ENCODE measurements around the gene NDC80. TPM values are rescaled to one million over a fixed set of nuclear protein-coding genes. Genes with fewer than 3 reads are reported as not detected.
"Not testable (repeated sequence)": the region's sequence is repeated elsewhere in the genome, so short reads cannot be mapped to it uniquely, and the experiment has no call there.

The NDC80 gene
- total RNA-seq, 1 donor from 2014 or later, result 42.6 TPM

DNA sequence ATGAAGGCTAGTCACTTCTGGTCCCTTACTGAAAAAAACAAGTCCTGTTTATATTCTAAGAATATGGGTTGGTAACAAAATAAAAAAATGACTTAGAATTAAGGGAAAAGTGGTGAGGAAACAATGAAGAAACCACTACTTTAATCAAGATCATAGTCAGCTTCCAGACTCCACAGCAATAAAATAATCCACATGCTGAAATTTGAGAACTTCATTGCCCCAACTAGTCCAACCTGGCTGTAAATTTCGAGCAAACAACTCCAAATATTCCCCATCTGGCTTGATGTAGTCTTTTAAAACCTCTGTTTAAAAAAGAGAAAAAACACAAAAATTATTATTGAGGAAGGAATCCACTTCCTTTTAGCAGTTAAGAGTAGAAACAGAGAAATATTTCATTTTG is 32.5 kb upstream of the NDC80 start:
- no peak overlapping the region for H3K27ac Mint-ChIP-seq
- no peaks in the 10 kb centered on the region for H3K27me3 Mint-ChIP-seq (ENCODE audit: insufficient read depth)
- H3K36me3 Mint-ChIP-seq (ENCODE audit: low read depth), result peaks cover 23% of the 10 kb centered on the region
- no peaks in the 10 kb centered on the region for H3K4me1 Mint-ChIP-seq (ENCODE audit: low read depth)
- DNase-seq (ENCODE audit: low spot score), result no peak
- intact Hi-C loops (cut with micrococcal nuclease), result no loop called here
- H3K4me3 Mint-ChIP-seq, result no peak overlapping the region
- no peaks in the 10 kb centered on the region for H3K9me3 Mint-ChIP-seq

DNA sequence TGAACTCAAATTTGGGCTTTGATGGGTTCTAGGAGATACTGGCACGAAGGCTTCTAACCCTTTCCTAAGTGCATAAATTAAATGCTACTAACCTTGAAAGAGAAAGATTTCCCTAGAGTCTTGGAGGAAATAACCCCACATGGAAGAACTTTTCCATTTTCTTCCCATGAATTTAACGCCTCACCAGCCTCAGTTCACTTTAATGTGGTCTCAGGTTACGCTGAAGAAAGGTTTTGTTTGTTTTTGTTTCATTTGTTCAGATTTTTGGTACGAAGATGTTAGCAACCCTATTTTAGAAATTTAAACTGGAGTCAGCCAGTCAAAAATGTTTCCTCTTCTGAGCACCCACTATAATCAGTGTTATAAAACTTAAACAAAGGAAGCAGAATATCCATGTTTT is 30.8 kb upstream of the NDC80 start:
- intact Hi-C loops (cut with micrococcal nuclease), result no loop called here

DNA sequence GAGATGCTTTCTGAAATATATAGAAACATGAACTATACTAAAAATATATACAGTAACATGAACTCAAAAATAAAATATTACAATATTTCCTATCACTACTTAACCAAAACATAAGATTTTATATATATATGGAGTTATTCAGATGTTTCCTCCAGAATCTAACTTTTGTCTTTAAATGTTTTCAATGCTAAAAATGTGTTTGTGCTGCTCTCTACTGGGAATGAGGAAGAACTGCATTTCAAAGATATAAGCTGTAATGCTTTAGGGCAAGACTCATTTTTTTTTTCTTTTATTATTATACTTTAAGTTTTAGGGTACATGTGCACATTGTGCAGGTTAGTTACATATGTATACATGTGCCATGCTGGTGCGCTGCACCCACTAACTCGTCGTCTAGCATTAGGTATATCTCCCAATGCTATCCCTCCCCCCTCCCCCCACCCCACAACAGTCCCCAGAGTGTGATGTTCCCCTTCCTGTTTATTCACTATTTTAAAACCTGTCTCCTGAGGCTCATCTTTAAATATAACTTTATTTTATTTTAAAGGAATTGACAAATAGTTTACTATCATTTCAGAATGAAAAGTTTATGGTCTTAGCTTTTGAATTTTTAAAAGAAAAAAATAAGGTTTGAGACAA is 29.3 kb upstream of the NDC80 start:
- intact Hi-C loops (cut with micrococcal nuclease), result loop anchor here (1.0 to 2.0 kb wide), 2 partner anchors 205 to 1677 kb away; no protein-coding TSS in a partner anchor
- H3K4me3 Mint-ChIP-seq; H3K27me3 Mint-ChIP-seq (ENCODE audit: insufficient read depth); H3K27ac Mint-ChIP-seq; H3K36me3 Mint-ChIP-seq (ENCODE audit: low read depth); H3K9me3 Mint-ChIP-seq; DNase-seq (ENCODE audit: low spot score); H3K4me1 Mint-ChIP-seq (ENCODE audit: low read depth): not testable (repeated sequence)

More for the DNA sequence above, 30.8 kb upstream of the NDC80 start:
- no peaks in the 10 kb centered on the region for H3K27me3 Mint-ChIP-seq (ENCODE audit: insufficient read depth)
- H3K9me3 Mint-ChIP-seq, result no peaks in the 10 kb centered on the region
- no peak overlapping the region for H3K4me3 Mint-ChIP-seq
- H3K27ac Mint-ChIP-seq, result no peak overlapping the region
- no peak for DNase-seq (ENCODE audit: low spot score)
- H3K4me1 Mint-ChIP-seq (ENCODE audit: low read depth), result no peaks in the 10 kb centered on the region
- peaks cover 14% of the 10 kb centered on the region for H3K36me3 Mint-ChIP-seq (ENCODE audit: low read depth)

DNA sequence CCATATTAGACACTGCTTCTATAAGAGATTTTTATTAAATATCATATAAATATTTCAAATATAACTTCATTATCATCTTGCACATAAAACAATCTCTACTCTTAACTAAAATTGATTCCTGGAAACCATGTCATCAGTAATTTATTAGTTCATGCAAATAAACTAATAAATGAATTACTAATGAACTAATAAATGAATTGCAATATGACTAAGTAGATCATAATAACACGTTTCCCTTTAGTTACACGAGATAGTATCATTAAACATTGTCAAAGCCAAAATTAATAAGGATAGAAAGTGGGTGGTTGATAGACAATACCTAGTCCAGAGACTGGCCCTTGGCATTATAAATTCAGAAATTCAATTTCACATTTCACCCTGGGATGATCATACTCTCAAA is 26.2 kb upstream of the NDC80 start:
- Mint-ChIP-seq H3K4me1 (ENCODE audit: low read depth) (peaks cover 5% of the 10 kb centered on the region), H3K27ac (no peak overlapping the region), H3K4me3 (no peak overlapping the region), H3K36me3 (ENCODE audit: low read depth) (peaks cover 2% of the 10 kb centered on the region), H3K9me3 (no peaks in the 10 kb centered on the region), H3K27me3 (ENCODE audit: insufficient read depth) (no peaks in the 10 kb centered on the region)
- no peak for DNase-seq (ENCODE audit: low spot score)
- intact Hi-C loops (cut with micrococcal nuclease), result no loop called here

DNA sequence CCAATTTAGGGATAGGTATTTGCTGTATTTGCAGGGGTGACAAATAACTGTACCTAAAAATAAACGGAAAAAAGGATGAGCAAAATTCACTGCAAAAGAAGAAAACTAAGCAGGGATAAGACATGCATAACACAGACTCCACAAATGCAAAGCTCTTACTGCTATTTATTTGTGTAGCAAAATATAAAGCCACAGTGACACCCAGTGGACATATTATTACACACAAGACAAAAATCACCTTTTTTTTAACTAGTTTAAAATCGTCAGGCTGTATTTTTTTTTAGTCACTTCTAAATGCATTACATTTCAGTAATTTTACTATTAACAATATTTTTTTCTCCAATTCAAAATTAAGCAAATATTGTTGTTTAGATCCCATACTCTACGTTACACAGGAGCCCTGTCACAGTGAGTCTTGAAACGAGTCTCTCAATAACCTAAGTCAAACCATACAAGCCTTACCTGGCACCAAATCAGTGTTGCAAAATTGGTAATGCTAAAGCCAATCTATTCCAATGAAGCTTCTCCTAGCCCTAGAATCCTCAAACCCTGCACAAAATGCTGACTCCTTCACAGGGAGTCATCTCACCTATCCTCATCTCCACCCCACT is 23.8 kb upstream of the NDC80 start:
- H3K27ac Mint-ChIP-seq, result no peak overlapping the region
- peaks cover 11% of the 10 kb centered on the region for H3K36me3 Mint-ChIP-seq (ENCODE audit: low read depth)
- H3K9me3 Mint-ChIP-seq, result no peaks in the 10 kb centered on the region
- H3K4me1 Mint-ChIP-seq (ENCODE audit: low read depth), result peaks cover 5% of the 10 kb centered on the region
- H3K27me3 Mint-ChIP-seq (ENCODE audit: insufficient read depth), result no peaks in the 10 kb centered on the region
- no peak for DNase-seq (ENCODE audit: low spot score)
- intact Hi-C loops (cut with micrococcal nuclease), result loop anchor here (1.0 kb wide), 1 partner anchor 210 kb away; no protein-coding TSS in a partner anchor
- no peak overlapping the region for H3K4me3 Mint-ChIP-seq

DNA sequence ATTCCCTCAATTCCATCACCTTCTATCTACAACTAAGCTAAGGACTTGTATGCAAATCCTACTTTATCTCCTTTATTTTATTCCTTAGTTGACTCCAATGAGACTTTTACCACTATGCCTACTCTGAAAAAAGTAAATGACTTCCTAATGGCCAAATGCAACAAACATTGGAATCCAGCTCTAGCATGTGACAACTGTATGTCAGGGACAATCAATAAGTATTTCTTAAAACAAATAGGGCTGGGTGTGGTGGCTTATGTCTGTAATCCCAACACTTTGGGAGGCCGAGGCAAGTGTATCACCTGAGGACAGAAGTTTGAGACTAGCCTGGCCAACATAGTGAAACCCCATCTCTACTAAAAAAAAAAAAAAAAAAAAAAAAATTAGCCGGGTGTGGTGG is 21.9 kb upstream of the NDC80 start:
- Mint-ChIP-seq H3K4me1 (ENCODE audit: low read depth) (peaks cover 5% of the 10 kb centered on the region), H3K27ac (no peak overlapping the region), H3K9me3 (no peaks in the 10 kb centered on the region), H3K27me3 (ENCODE audit: insufficient read depth) (no peaks in the 10 kb centered on the region), H3K4me3 (no peak overlapping the region), H3K36me3 (ENCODE audit: low read depth) (peaks cover 12% of the 10 kb centered on the region)
- DNase-seq (ENCODE audit: low spot score), result no peak
- intact Hi-C loops (cut with micrococcal nuclease), result no loop called here

DNA sequence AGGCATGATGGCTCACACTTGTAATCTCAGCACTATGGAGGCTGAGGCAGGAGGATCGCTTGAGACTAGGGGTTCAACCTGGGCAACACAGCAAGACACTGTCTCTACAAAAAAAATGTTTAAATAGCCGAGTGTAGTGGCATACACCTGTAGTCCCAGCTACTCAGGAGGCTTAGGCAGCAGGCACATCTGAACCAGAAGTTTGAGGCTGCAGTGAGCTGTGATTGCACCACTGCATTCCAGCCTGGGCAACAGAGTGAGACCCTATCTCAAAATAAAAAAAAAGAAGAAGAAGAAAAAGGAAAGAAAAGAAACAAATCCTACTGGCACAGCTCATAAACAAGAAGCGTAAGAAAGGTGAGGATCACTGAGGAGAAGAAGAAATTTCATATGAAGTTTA is 19.9 kb upstream of the NDC80 start:
- no peak for DNase-seq (ENCODE audit: low spot score)
- Mint-ChIP-seq H3K9me3 (no peaks in the 10 kb centered on the region), H3K36me3 (ENCODE audit: low read depth) (peaks cover 12% of the 10 kb centered on the region), H3K4me3 (no peak overlapping the region), H3K4me1 (ENCODE audit: low read depth) (peaks cover 5% of the 10 kb centered on the region), H3K27me3 (ENCODE audit: insufficient read depth) (no peaks in the 10 kb centered on the region), H3K27ac (no peak overlapping the region)
- intact Hi-C loops (cut with micrococcal nuclease), result no loop called here

DNA sequence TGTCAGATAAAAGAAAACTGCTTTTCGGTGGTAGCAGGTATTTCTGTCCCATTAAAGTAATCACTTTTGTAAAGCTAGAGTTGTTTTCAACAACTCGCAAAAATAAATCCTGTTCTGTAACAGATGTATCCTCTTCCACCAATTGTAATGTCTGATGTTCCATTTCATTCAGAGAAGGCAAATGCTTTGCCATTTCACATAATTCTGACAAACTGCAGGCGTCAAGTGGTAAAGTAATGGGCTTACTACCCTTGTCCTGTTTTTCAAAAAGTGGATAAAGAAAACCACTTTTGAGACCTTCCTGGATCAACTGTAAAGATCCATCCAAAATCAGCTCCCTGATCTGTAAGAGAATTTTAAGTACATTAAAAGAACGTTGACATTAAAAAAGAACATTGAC is 16.7 kb upstream of the NDC80 start:
- intact Hi-C loops (cut with micrococcal nuclease), result no loop called here
- no peaks in the 10 kb centered on the region for H3K4me1 Mint-ChIP-seq (ENCODE audit: low read depth)
- DNase-seq (ENCODE audit: low spot score), result no peak
- H3K27ac Mint-ChIP-seq, result no peak overlapping the region
- no peak overlapping the region for H3K4me3 Mint-ChIP-seq
- no peaks in the 10 kb centered on the region for H3K27me3 Mint-ChIP-seq (ENCODE audit: insufficient read depth)
- no peaks in the 10 kb centered on the region for H3K9me3 Mint-ChIP-seq
- H3K36me3 Mint-ChIP-seq (ENCODE audit: low read depth), result peaks cover 12% of the 10 kb centered on the region

DNA sequence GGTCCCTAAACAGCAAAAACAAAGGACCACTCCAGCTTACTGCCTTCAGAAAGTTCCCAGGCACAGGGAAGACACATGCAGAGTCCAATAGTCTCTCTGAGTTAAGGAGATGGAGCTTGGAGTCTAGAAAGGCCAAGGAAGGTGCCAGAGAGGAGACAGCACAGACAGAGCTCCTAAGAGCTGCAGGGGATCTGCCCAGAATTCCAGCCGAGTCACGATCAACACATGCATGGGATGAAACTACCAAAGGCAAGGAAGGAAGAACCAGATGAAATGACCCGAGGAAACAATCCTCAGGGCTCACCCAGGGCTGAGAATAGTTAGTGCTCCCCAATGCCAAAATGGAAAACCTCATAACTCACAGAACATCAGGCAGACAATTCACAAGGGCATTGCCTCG is 15.5 kb upstream of the NDC80 start:
- no peak for DNase-seq (ENCODE audit: low spot score)
- Mint-ChIP-seq H3K27ac (no peak overlapping the region), H3K4me3 (no peak overlapping the region), H3K4me1 (ENCODE audit: low read depth) (no peaks in the 10 kb centered on the region), H3K9me3 (no peaks in the 10 kb centered on the region), H3K27me3 (ENCODE audit: insufficient read depth) (no peaks in the 10 kb centered on the region), H3K36me3 (ENCODE audit: low read depth) (peaks cover 8% of the 10 kb centered on the region)
- intact Hi-C loops (cut with micrococcal nuclease), result no loop called here

DNA sequence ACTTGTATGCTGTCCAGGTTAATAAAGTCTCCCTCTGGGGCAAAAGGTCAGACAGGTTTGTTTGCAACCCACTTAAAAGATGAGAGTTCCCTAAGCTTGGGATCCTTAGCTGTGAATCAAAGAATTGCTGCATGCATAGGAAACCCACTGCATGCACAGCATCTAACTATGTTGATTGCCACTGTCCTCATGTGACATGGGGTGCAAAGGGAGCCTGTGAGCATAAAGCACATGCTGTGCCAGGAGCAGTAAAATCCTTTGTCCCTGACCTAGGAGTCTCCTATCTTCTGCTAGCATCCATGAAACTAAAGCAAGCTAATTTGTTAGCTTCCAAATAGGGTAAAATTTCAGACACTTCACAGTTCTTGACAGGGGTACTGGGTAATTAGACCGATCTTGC is 13.8 kb upstream of the NDC80 start:
- no peaks in the 10 kb centered on the region for H3K4me1 Mint-ChIP-seq (ENCODE audit: low read depth)
- no peak overlapping the region for H3K4me3 Mint-ChIP-seq
- intact Hi-C loops (cut with micrococcal nuclease), result no loop called here
- peaks cover 8% of the 10 kb centered on the region for H3K36me3 Mint-ChIP-seq (ENCODE audit: low read depth)
- no peaks in the 10 kb centered on the region for H3K27me3 Mint-ChIP-seq (ENCODE audit: insufficient read depth)
- DNase-seq (ENCODE audit: low spot score), result no peak
- no peak overlapping the region for H3K27ac Mint-ChIP-seq
- no peaks in the 10 kb centered on the region for H3K9me3 Mint-ChIP-seq

DNA sequence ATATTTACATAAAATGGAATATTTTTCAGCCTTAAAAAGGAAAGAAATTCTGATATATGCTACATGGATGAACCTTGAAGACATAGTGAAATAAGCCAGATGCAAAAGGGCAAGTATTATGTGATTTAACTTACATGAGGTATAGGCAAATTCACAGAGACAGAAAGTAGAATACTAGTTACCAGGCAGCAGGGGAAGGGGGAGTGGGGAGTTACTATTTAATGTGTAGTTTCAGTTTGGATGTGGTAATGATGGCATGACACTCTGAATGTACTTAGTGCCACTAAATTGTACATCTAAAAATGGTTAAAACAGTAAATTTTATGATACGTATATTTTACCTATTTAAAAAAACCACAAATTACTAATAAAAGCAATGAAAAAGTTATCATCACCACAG is 12.1 kb upstream of the NDC80 start:
- intact Hi-C loops (cut with micrococcal nuclease), result no loop called here
- Mint-ChIP-seq H3K36me3 (ENCODE audit: low read depth) (peaks cover 12% of the 10 kb centered on the region), H3K27ac (no peak overlapping the region), H3K27me3 (ENCODE audit: insufficient read depth) (no peaks in the 10 kb centered on the region), H3K4me1 (ENCODE audit: low read depth) (no peaks in the 10 kb centered on the region), H3K9me3 (no peaks in the 10 kb centered on the region), H3K4me3 (no peak overlapping the region)
- no peak for DNase-seq (ENCODE audit: low spot score)

DNA sequence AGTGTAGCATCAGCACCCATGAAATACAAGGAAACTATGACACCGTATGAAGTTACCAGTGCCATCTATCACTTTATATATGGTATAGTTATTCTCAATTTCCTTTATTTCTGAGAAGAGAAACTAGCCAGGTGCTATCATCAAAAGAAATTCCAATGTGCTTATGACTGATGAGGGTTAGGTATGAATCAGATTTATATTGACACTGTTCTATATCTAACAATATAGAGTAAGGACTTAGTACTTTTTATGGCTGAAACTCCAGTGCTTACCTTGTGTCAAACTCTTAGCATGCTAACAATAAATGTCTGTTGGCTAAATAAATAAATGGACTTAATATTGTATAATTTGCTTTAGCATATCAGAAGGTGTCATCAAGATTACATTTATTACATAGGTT is 7.0 kb upstream of the NDC80 start:
- Mint-ChIP-seq H3K36me3 (ENCODE audit: low read depth) (peaks cover 33% of the 10 kb centered on the region), H3K27ac (no peak overlapping the region), H3K27me3 (ENCODE audit: insufficient read depth) (no peaks in the 10 kb centered on the region), H3K4me3 (no peak overlapping the region), H3K9me3 (no peaks in the 10 kb centered on the region), H3K4me1 (ENCODE audit: low read depth) (peaks cover 27% of the 10 kb centered on the region)
- DNase-seq (ENCODE audit: low spot score), result no peak
- intact Hi-C loops (cut with micrococcal nuclease), result no loop called here

DNA sequence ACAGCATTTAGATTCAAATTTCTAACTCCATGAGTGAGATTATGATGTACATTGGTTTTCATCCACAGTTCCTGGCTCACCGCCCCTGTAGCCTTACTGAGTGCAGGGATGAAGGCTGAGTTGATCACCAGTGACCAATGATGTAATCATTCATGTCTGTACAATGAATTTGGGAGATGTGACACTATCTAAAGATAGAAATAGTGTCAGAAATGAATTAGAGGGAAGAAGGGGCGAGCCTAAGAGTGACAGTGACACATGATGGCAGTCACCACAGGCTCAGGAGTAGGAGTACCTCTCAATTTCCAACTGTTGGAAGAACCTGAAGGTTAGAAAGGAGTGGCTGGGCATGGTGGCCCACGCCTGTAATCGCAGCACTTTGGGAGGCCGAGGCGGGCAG is 3.2 kb upstream of the NDC80 start:
- peaks cover 51% of the 10 kb centered on the region for H3K4me1 Mint-ChIP-seq (ENCODE audit: low read depth)
- peaks cover 31% of the 10 kb centered on the region for H3K36me3 Mint-ChIP-seq (ENCODE audit: low read depth)
- H3K9me3 Mint-ChIP-seq, result no peaks in the 10 kb centered on the region
- intact Hi-C loops (cut with micrococcal nuclease), result no loop called here
- H3K27me3 Mint-ChIP-seq (ENCODE audit: insufficient read depth), result no peaks in the 10 kb centered on the region
- H3K4me3 Mint-ChIP-seq, result peak overlapping the region; percentile 12
- no peak overlapping the region for H3K27ac Mint-ChIP-seq
- no peak for DNase-seq (ENCODE audit: low spot score)

DNA sequence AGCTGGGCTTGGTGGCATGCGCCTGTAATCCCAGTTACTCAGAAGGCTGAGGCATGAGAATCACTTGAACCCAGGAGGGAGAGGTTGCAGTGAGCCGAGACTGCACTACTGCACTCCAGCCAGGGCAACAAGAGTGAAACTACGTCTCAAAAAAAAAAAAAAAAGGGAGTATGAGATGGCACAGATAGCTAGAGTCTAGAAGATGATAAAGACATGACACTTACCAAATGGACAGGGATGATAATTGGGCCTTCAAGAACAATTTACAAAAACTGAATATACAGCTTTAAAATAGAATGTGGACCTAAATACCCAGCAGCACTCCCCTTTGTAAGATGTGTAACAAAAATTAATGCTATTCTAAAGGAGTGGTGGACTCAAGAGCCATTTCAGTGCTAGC is 2.8 kb upstream of the NDC80 start:
- no peak overlapping the region for H3K27ac Mint-ChIP-seq
- DNase-seq (ENCODE audit: low spot score), result no peak
- H3K4me1 Mint-ChIP-seq (ENCODE audit: low read depth), result peaks cover 55% of the 10 kb centered on the region
- H3K36me3 Mint-ChIP-seq (ENCODE audit: low read depth), result peaks cover 30% of the 10 kb centered on the region
- H3K9me3 Mint-ChIP-seq, result no peaks in the 10 kb centered on the region
- H3K27me3 Mint-ChIP-seq (ENCODE audit: insufficient read depth), result no peaks in the 10 kb centered on the region
- no peak overlapping the region for H3K4me3 Mint-ChIP-seq
- intact Hi-C loops (cut with micrococcal nuclease), result no loop called here

Data from activated T-helper 1 cell treated with anti-CD3 and anti-CD28 coated beads, Interleukin-12 subunit alpha, Interleukin-12 subunit beta, Interleukin-2, Interleukin-4 antibody, amounts not matched to agents 30 ng/mL and 10 ng/mL and 1 ng/mL, durations not matched to agents 14 hours and 24 hours and 36 hours (primary cell).